Measurements from ENCODE around the gene POLG2.

GRCh38 chr17:64499805-64500486 lies 3.1 kb upstream of the POLG2 start:
- no peak for TF ChIP-seq EZH2 (IDR thresholded peaks at IDR 0.05; ENCODE audit: borderline replicate concordance, insufficient read depth, low read length, poor library complexity, severe bottlenecking)
- no peak for TF ChIP-seq POLR2AphosphoS5 (IDR thresholded peaks at IDR 0.05)
- no peak for TF ChIP-seq TAF1 (IDR thresholded peaks at IDR 0.05; ENCODE audit: low read depth)
- TF ChIP-seq REST (IDR thresholded peaks at IDR 0.05; ENCODE audit: borderline replicate concordance) = no peak
- TF ChIP-seq RAD21 (conservative IDR thresholded peaks at IDR 0.05) = no peak
- TF ChIP-seq CTCF (IDR thresholded peaks at IDR 0.05; ENCODE audit: poor library complexity, severe bottlenecking) = no peak
- no peak for TF ChIP-seq SMC3 (conservative IDR thresholded peaks at IDR 0.05; ENCODE audit: poor library complexity)
- TF ChIP-seq MXI1 (conservative IDR thresholded peaks at IDR 0.05; ENCODE audit: poor library complexity, severe bottlenecking) = no peak
